AG09319 (cell line): ENCODE data around the gene ST3GAL5.

Source experiments
- DNase-seq: peaks from one replicate; pipeline ENCODE4 v3.0.0-alpha.2; 2010; ENCODE audit warnings: low read depth; ENCODE audit errors: extremely low read depth
- CTCF ChIP-seq: IDR thresholded peaks from 2 replicates; pipeline ENCODE4 v1.5.1; 2011; ENCODE audit warnings: low read depth, mild to moderate bottlenecking, inconsistent platforms, low read length, moderate library complexity

The ST3GAL5 gene

DNA sequence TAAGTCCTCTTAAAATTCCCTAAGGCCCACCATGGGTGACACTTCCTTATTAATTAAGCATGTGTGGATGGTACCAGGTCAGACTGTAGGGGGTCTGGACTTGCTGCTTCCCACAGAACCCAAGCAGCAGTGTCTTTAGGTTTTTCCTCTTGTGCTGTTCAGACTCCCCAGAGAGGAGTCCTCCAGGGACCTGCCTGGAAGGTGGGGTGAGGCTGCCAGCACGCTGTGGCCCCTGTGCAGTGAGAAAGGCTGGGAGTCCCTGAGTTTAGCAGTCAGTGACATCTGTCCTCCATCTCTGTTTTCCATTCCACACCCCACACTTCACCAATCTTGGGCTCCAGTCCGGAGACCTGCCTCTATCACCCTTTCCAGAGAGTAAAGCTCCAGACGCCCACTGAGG lies 18.0 kb upstream of the ST3GAL5 start:
- no peak for DNase-seq
- no peak for TF ChIP-seq CTCF

DNA sequence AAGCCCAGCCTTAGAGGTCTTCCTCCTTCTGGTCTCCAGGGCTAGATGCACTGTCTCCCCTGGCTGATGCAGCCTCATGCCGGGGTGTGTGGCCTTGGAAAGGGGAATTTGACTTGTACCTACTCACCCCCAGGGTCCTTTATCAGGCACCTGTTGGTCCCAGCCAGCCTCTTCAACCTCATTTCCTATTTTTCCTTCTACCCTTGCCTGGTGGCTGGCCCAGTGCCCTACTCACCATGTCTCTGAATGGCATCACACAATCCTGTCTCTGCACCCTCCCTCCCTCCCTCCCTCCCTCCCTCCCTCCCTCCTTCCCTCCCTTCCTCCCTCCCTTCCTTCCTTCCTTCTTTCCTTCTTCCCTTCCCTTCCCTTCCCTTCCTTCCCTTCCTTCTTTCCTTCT lies 17.1 kb upstream of the ST3GAL5 start:
- TF ChIP-seq CTCF: no peak
- no peak for DNase-seq

DNA sequence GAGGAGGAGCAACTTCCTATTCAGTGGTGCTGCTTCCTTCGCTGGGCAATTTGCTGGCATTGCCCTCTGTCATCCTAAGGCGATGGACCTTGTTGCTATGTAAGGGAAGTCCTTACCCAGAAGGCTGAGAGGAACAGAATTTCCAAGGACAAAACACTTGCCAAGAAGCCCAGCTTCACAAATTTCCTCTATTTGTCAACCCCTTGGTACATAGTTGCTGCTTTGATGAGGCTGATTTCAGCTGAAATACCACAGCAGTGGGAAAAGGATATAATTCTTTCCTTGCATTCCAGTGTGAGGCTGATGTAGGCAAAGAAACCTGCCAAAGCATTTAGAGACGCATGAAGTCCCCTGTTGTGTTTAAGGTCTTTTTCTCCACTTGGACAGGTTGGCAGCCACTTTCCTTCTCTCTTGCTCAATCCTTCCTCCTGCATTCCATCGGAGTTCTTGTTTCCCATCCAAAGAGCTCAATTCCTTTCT lies 16.4 kb upstream of the ST3GAL5 start:
- no peak for TF ChIP-seq CTCF
- no peak for DNase-seq

DNA sequence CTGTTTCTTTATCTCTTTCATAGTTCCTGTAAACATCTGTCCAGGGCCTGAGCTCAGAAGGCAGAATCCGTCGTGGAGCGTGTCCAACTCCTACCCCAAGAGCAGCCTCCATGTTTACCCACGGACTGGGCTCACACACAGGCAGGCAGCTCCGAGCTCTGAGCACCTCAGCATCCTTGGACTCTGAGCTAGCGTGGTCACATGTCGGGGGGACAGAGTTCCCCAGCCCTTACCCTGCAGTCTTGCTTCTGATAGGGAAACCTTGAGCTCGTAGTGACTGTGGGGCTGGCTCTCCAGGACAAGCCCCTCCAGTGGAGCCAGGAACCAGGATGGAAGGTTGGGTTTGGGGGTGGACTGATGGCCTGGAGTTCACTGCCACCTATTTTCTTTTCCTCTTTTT lies 15.1 kb upstream of the ST3GAL5 start:
- no peak for DNase-seq
- no peak for TF ChIP-seq CTCF

GRCh38 chr2:85902496-85902895 lies 13.7 kb upstream of the ST3GAL5 start:
- TF ChIP-seq CTCF: no peak

GRCh38 chr2:85901155-85901554 lies 12.4 kb upstream of the ST3GAL5 start:
- no peak for TF ChIP-seq CTCF
- DNase-seq: no peak

More at GRCh38 chr2:85902496-85902895, 13.7 kb upstream of the ST3GAL5 start:
- no peak for DNase-seq

DNA sequence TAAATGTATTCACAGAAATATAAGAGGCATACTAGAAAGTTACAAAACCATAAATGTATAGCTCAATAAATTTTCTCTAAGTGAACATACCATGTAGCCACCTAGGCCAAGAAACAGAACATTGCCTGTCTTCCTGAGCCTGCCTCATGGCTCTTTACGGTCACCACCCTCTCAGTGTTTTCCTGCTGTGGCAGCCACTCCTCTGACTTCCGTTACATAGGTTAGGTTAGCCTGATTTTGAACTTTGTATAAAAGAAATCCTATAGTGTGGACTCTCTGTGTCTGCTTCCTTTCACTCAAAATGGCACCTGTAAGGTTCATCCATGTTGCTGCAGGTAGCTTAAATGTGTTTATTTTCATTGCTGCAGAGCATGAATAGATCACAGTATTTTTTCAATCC lies 11.6 kb upstream of the ST3GAL5 start:
- DNase-seq: no peak
- no peak for TF ChIP-seq CTCF
